ENCODE measurements around the gene ARF4.

- TF ChIP-seq EZH2 (IDR thresholded peaks at IDR 0.05; ENCODE audit: low read length) (no peak), CTCF (optimal IDR thresholded peaks at IDR 0.05 in 1 of 3, IDR thresholded peaks at IDR 0.05 in 1 of 3, conservative IDR thresholded peaks at IDR 0.05 in 1 of 3; ENCODE audit: extremely low read depth in 1 of 3, insufficient read depth in 2 of 3, low read length in 3 of 3) (no peak)
Observed at GRCh38 chr3:57600195-57600594, 3.1 kb upstream of the ARF4 start.

Measured in keratinocyte (primary cell).